ENCODE results near the gene ANKRD55. TPM values are rescaled to one million over a fixed set of nuclear protein-coding genes. Genes with fewer than 3 reads are reported as not detected.

The ANKRD55 gene
- total and polyA plus RNA-seq, 2 donors (not counting 1 experiment from before 2014, with no cell fraction given): 0.07 TPM; not detected in 1

GRCh38 chr5:56272765-56273164, 39.6 kb upstream of the ANKRD55 start:
- Histone ChIP-seq H3K36me3 (replicated peaks in 1 of 2; ENCODE audit: control extremely low read depth in 1 of 2, control insufficient read depth in 1 of 2, extremely low read depth in 1 of 2, insufficient read depth in 2 of 2, low read length in 1 of 2) (no peaks in the 10 kb centered on the region), H3K9me3 (ENCODE audit: control extremely low read depth in 1 of 3, control insufficient read depth in 2 of 3, insufficient read depth in 1 of 3, low read length in 2 of 3) (no peaks in the 10 kb centered on the region), H4K20me1 (ENCODE audit: control insufficient read depth, insufficient read depth, low read length, poor library complexity, severe bottlenecking) (no peaks in the 10 kb centered on the region), H3K27me3 (replicated peaks in 1 of 4; ENCODE audit: control extremely low read depth in 1 of 4, control insufficient read depth in 3 of 4, insufficient read depth in 4 of 4, low read length in 3 of 4) (no peaks in the 10 kb centered on the region), H3K79me2 (ENCODE audit: control insufficient read depth, insufficient read depth, low read length) (peaks cover 19% of the 10 kb centered on the region), H2AFZ (ENCODE audit: insufficient read depth, low read depth, low read length, poor library complexity, severe bottlenecking) (no peak overlapping the region), H3K4me2 (replicated peaks; ENCODE audit: low read depth, low read length, poor library complexity, severe bottlenecking) (no peak overlapping the region), H3K4me3 (ENCODE audit: control extremely low read depth in 1 of 5, extremely low read depth in 1 of 5, insufficient read depth in 1 of 5, low read depth in 2 of 5, low read length in 4 of 5) (no peak overlapping the region), H3K4me1 (ENCODE audit: control insufficient read depth in 2 of 2, insufficient read depth in 2 of 2, low read length in 2 of 2) (peaks cover 23 to 27% of the 10 kb centered on the region in 2 donors), H3K9ac (ENCODE audit: low read length) (no peak overlapping the region), H3K27ac (ENCODE audit: low read length in 2 of 2) (no peak overlapping the region)
- Mint-ChIP-seq H3K4me1 (peaks cover 21% of the 10 kb centered on the region), H3K27me3 (no peaks in the 10 kb centered on the region), H3K4me3 (no peak overlapping the region), H3K27ac (no peak overlapping the region), H3K9me3 (ENCODE audit: insufficient read depth) (no peaks in the 10 kb centered on the region)
- TF ChIP-seq EZH2 (IDR thresholded peaks at IDR 0.05; ENCODE audit: borderline replicate concordance, insufficient read depth, low read depth, low read length, poor library complexity, severe bottlenecking): no peak
- TF ChIP-seq, protein P1, sequence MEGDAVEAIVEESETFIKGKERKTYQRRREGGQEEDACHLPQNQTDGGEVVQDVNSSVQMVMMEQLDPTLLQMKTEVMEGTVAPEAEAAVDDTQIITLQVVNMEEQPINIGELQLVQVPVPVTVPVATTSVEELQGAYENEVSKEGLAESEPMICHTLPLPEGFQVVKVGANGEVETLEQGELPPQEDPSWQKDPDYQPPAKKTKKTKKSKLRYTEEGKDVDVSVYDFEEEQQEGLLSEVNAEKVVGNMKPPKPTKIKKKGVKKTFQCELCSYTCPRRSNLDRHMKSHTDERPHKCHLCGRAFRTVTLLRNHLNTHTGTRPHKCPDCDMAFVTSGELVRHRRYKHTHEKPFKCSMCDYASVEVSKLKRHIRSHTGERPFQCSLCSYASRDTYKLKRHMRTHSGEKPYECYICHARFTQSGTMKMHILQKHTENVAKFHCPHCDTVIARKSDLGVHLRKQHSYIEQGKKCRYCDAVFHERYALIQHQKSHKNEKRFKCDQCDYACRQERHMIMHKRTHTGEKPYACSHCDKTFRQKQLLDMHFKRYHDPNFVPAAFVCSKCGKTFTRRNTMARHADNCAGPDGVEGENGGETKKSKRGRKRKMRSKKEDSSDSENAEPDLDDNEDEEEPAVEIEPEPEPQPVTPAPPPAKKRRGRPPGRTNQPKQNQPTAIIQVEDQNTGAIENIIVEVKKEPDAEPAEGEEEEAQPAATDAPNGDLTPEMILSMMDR (IDR thresholded peaks at IDR 0.05): no peak
- DNase-seq (no peak), ATAC-seq (ENCODE audit: low read depth) (no peak)
- POLR2A ChIA-PET: no interaction called here
- CTCF ChIA-PET: interaction anchor here (0.6 to 12.9 kb wide), 13 partner anchors 19 to 1004 kb away, joined by 3 to 361 read pairs (median 28); no protein-coding TSS in a partner anchor
- 100% methylated on average over 1 of the region's 2 CpGs for WGBS (ENCODE audit: insufficient coverage)
- intact Hi-C loops (cut with micrococcal nuclease): loop anchor here (5.0 kb wide), 1 partner anchor 70 kb away; no protein-coding TSS in a partner anchor

DNA sequence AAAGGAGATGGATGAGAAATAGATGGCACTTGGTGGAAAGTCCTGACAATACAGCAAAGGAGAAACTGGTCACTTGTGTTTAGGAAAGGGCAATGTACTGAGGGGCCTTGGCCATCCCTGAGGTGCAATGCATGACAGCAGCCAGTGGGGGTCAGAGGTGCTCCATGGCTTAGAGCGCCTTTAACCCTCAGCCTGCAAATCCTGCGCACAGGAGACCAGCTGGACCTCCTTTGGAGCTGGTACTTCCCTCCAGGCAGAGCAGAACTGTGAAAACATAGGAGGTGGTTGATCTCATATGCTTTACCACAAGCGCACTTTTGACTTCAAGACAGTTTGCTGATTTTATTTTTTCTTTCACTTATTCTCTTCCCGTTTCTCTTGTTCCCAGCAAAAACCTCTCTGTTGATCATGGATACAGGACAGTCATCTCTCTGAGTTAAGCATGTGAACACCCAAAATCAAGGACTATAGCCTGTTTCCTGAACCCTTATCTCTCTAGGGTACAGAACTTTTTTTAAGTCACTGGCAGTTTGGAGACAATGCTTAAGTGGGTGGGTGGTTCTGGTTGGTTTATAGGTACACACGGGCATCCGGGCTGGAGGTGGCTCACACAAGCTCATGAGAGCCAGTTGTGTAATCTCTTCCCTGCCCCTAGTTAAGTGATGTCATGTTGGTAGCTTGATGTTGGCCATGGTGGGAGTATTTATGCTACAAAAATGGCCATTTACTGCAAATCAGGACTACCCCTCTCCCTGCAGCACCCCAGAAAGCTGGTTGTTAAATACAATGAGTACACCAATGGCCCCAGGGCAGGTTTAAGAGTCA, 37.6 kb upstream of the ANKRD55 start:
- no peaks in the 10 kb centered on the region for H3K36me3 ChIP-seq (replicated peaks in 1 of 2; ENCODE audit: control extremely low read depth in 1 of 2, control insufficient read depth in 1 of 2, extremely low read depth in 1 of 2, insufficient read depth in 2 of 2, low read length in 1 of 2)
- no peak for TF ChIP-seq EZH2 (IDR thresholded peaks at IDR 0.05; ENCODE audit: borderline replicate concordance, insufficient read depth, low read depth, low read length, poor library complexity, severe bottlenecking)
- TF ChIP-seq, protein P1 (IDR thresholded peaks at IDR 0.05): peak; percentile 97
- peak; percentile 85 for DNase-seq
- H3K9ac ChIP-seq (ENCODE audit: low read length): peak overlapping the region; percentile 46
- H3K4me2 ChIP-seq (replicated peaks; ENCODE audit: low read depth, low read length, poor library complexity, severe bottlenecking): peak overlapping the region; percentile 72
- no peaks in the 10 kb centered on the region for H3K9me3 ChIP-seq (ENCODE audit: control extremely low read depth in 1 of 3, control insufficient read depth in 2 of 3, insufficient read depth in 1 of 3, low read length in 2 of 3)
- peak; percentile 99 for ATAC-seq (ENCODE audit: low read depth)
- intact Hi-C loops (cut with micrococcal nuclease): loop anchor here (1.0 to 5.0 kb wide), 10 partner anchors 72 to 950 kb away; partner anchors contain the start of gene MAP3K1
- 46% methylated on average over 2 of the region's 6 CpGs for WGBS (ENCODE audit: insufficient coverage)
- Mint-ChIP-seq H3K27me3 (no peaks in the 10 kb centered on the region), H3K9me3 (ENCODE audit: insufficient read depth) (no peaks in the 10 kb centered on the region), H3K4me3 (peak overlapping the region; percentile 73), H3K4me1 (peaks cover 19% of the 10 kb centered on the region), H3K27ac (peak overlapping the region; percentile 76)
- H3K4me1 ChIP-seq (ENCODE audit: control insufficient read depth in 2 of 2, insufficient read depth in 2 of 2, low read length in 2 of 2): peaks cover 23 to 24% of the 10 kb centered on the region in 2 donors
- peak overlapping the region; percentile 26 to 63 for H3K27ac ChIP-seq (ENCODE audit: low read length in 2 of 2)
- CTCF ChIA-PET: interaction anchor here (0.6 to 12.9 kb wide), 67 partner anchors 11 to 999 kb away, joined by 3 to 361 read pairs (median 5); partner anchors contain the start of gene MAP3K1
- H3K4me3 ChIP-seq (ENCODE audit: control extremely low read depth in 1 of 5, extremely low read depth in 1 of 5, insufficient read depth in 1 of 5, low read depth in 2 of 5, low read length in 4 of 5): peak overlapping the region in 4 of 5 experiments; percentile 1 to 24 (median 8)
- peak overlapping the region; percentile 70 for H2AFZ ChIP-seq (ENCODE audit: insufficient read depth, low read depth, low read length, poor library complexity, severe bottlenecking)
- POLR2A ChIA-PET: interaction anchor here (0.7 to 1.5 kb wide), 5 partner anchors 145 to 581 kb away, joined by 3 to 11 read pairs (median 7); no protein-coding TSS in a partner anchor
- H3K79me2 ChIP-seq (ENCODE audit: control insufficient read depth, insufficient read depth, low read length): peaks cover 19% of the 10 kb centered on the region
- no peaks in the 10 kb centered on the region for H3K27me3 ChIP-seq (replicated peaks in 1 of 4; ENCODE audit: control extremely low read depth in 1 of 4, control insufficient read depth in 3 of 4, insufficient read depth in 4 of 4, low read length in 3 of 4)
- no peaks in the 10 kb centered on the region for H4K20me1 ChIP-seq (ENCODE audit: control insufficient read depth, insufficient read depth, low read length, poor library complexity, severe bottlenecking)

Measured in B cell (primary cell).